Mucosa of descending colon (tissue), 3 donors: ENCODE data around the gene CASP14. TPM values are rescaled to one million over a fixed set of nuclear protein-coding genes. Genes with fewer than 3 reads are reported as not detected.
A peak's percentile ranks its signal among the peaks of the same experiment; 100 is the strongest.
"Not testable (repeated sequence)": the region's sequence is repeated elsewhere in the genome, so short reads cannot be mapped to it uniquely, and the experiment has no call there.

Experiments used
- ATAC-seq: fragments of 200-7000 bp; cut with Tn5 transposase; one replicate; pipeline ENCODE4 v1.9.1; 2020; ENCODE audit warnings: mild to moderate bottlenecking, moderate library complexity
- DNase-seq, 3 donors: peaks; one replicate each; pipeline ENCODE4 v3.0.0-alpha.2; 2020
- H3K36me3 ChIP-seq: fragments of 200-600 bp; one replicate; pipeline ENCODE4 v1.8.0; 2021; ENCODE audit warnings: low read depth, mild to moderate bottlenecking
- H3K4me1 ChIP-seq: fragments of 200-600 bp; one replicate; pipeline ENCODE4 v1.8.0; 2021; ENCODE audit warnings: low read depth, mild to moderate bottlenecking
- H3K4me3 ChIP-seq: fragments of 200-600 bp; one replicate; pipeline ENCODE4 v1.8.0; 2021; ENCODE audit warnings: mild to moderate bottlenecking
- H3K9me3 ChIP-seq: fragments of 200-600 bp; one replicate; pipeline ENCODE4 v1.8.0; 2021; ENCODE audit warnings: mild to moderate bottlenecking
- intact Hi-C, 2 donors: fragments of 100-400 bp; cut with DNase I in 1 of 2; cut with micrococcal nuclease in 1 of 2; formaldehyde crosslinking; loops; one replicate each; pipeline versions ENCODE4 v1.11.0 to v1.11.1; 2022; cut with DNase I, micrococcal nuclease
- total RNA-seq, 3 donors: library from RNA; stranded (reverse); fragmentation: NEBNext Ultra II Directional in 2 of 3; extraction: Animal tissue kit (Norgen Biotek cat#: 25700) in 2 of 3; gene quantifications; one replicate each; pipeline versions ENCODE4 v1.2.1 to v1.2.4, GENCODE V29; 2021 to 2023
- TF ChIP-seq, protein P1 (sequence below): fragments of 200-600 bp; IDR thresholded peaks from one replicate; pipeline ENCODE4 v1.8.0; 2022; ENCODE audit warnings: antibody characterized with exemption, mild to moderate bottlenecking
- donor health status: DM: no; HTN: no; CAD: no; lungs with moderate emphysema.
- donor health status: DM: no; HTN: no; CAD: no.
- donor health status: DM: no; HTN: yes; CAD: no.

CASP14 gene
- total RNA-seq, 3 donors from 2014 or later = not detected

DNA sequence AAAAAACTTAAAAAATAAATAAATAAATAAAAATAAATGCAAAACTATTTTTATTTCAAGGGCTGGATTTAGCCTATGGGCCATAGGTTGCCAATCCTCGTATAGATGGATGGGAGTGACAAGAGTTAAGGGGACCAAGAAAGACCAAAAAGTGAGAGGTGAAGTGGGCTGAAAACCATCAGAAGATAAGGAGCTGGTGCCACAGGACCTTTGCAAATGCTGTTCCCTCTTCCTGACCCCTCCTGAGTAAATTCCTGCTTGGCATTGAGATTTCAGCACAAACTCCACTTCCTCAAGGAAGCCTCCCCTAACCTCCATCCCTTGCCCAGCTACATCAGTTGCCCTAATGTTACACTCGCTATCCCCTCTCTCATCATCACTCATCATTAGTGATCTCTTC, 43.7 kb downstream of the CASP14 start:
- DNase-seq (no peak), ATAC-seq (no peak)
- H3K9me3 ChIP-seq = no peaks in the 10 kb centered on the region
- no peak overlapping the region for H3K4me3 ChIP-seq
- intact Hi-C loops = loop anchor here in 1 of 2 donors (5.0 to 10.0 kb wide), 2 partner anchors 59 to 462 kb away; no protein-coding TSS in a partner anchor
- TF ChIP-seq, protein P1, sequence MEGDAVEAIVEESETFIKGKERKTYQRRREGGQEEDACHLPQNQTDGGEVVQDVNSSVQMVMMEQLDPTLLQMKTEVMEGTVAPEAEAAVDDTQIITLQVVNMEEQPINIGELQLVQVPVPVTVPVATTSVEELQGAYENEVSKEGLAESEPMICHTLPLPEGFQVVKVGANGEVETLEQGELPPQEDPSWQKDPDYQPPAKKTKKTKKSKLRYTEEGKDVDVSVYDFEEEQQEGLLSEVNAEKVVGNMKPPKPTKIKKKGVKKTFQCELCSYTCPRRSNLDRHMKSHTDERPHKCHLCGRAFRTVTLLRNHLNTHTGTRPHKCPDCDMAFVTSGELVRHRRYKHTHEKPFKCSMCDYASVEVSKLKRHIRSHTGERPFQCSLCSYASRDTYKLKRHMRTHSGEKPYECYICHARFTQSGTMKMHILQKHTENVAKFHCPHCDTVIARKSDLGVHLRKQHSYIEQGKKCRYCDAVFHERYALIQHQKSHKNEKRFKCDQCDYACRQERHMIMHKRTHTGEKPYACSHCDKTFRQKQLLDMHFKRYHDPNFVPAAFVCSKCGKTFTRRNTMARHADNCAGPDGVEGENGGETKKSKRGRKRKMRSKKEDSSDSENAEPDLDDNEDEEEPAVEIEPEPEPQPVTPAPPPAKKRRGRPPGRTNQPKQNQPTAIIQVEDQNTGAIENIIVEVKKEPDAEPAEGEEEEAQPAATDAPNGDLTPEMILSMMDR = no peak
- H3K4me1 ChIP-seq = no peaks in the 10 kb centered on the region
- no peaks in the 10 kb centered on the region for H3K36me3 ChIP-seq

- Histone ChIP-seq H3K9me3 (no peaks in the 10 kb centered on the region), H3K36me3 (no peaks in the 10 kb centered on the region), H3K4me3 (no peak overlapping the region), H3K4me1 (no peaks in the 10 kb centered on the region)
- intact Hi-C loops = loop anchor here in 1 of 2 donors (10.0 kb wide), 1 partner anchor 459 kb away; no protein-coding TSS in a partner anchor
- TF ChIP-seq, protein P1 = no peak
- no peak for ATAC-seq
- no peak for DNase-seq
Measured at GRCh38 chr19:15096223-15096622, 46.9 kb downstream of the CASP14 start.

DNA sequence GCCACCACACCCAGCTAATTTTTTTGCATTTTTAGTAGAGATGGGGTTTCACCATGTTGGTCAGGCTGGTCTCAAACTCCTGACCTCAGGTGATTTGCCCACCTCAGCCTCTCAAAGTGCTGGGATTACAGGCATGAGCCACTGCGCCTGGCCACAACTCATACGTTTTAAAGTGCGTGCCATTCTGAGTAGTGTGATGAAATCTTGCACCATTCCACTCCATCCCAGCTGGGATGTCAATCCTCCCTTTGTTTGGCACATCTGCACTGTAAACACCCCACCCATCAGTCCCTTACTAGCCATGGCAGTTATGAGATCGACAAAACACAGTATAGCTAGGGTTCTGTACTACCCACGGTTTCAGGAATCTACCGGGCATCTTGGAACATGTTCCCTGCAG, 48.7 kb downstream of the CASP14 start:
- not testable (repeated sequence) for H3K9me3 ChIP-seq, ATAC-seq, H3K4me1 ChIP-seq, DNase-seq, H3K4me3 ChIP-seq, H3K36me3 ChIP-seq
- intact Hi-C loops = loop anchor here in 1 of 2 donors (10.0 kb wide), 1 partner anchor 457 kb away; no protein-coding TSS in a partner anchor

GRCh38 chr19:15098460-15098859, 49.2 kb downstream of the CASP14 start:
- peaks cover 2% of the 10 kb centered on the region for H3K9me3 ChIP-seq
- no peak overlapping the region for H3K4me3 ChIP-seq
- TF ChIP-seq, protein P1 = no peak
- DNase-seq = no peak
- no peaks in the 10 kb centered on the region for H3K36me3 ChIP-seq
- intact Hi-C loops = loop anchor here in 1 of 2 donors (10.0 kb wide), 1 partner anchor 456 kb away; no protein-coding TSS in a partner anchor
- ATAC-seq = no peak
- H3K4me1 ChIP-seq = no peaks in the 10 kb centered on the region

DNA sequence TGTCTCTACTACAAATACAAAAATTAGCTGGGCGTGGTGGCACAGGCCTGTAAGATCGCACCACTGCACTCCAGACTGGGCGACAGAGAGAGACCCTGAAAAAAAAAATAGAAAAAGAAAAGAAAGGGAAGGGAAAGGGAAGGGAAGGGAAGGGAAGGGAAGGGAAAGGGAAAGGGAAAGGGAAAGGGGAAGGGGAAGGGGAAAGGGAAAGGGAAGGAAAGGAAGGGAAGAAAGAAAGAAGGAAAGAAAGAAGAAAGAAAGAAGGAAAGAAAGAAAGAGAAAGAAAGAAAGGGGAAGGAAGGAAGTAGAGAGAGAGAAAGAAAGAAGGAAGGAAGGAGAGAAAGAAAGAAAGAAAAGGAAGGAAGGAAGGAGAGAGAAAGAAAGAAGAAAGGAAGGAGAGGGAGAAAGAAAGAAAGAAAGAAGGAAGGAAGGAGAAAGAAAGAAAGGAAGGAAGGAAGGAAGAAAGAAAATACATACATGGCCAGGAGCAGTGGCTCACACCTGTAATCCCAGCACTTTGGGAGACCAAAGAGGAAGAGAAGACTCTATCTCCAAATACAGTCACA, 49.8 kb downstream of the CASP14 start:
- intact Hi-C loops = loop anchor here in 1 of 2 donors (10.0 kb wide), 1 partner anchor 456 kb away; no protein-coding TSS in a partner anchor
- H3K9me3 ChIP-seq = peaks cover 8% of the 10 kb centered on the region
- ATAC-seq = no peak
- DNase-seq = no peak
- H3K4me3 ChIP-seq = no peak overlapping the region
- no peaks in the 10 kb centered on the region for H3K4me1 ChIP-seq
- H3K36me3 ChIP-seq = no peaks in the 10 kb centered on the region
- TF ChIP-seq, protein P1 = no peak

- ATAC-seq = peak; percentile 74
- TF ChIP-seq, protein P1 = peak; percentile 40
- Histone ChIP-seq H3K36me3 (no peaks in the 10 kb centered on the region), H3K4me1 (no peaks in the 10 kb centered on the region), H3K4me3 (no peak overlapping the region), H3K9me3 (peaks cover 12% of the 10 kb centered on the region)
- DNase-seq = peak in 1 of 3 donors; percentile 74
- intact Hi-C loops = loop anchor here in 1 of 2 donors (2.0 kb wide), 1 partner anchor 49 kb away; no protein-coding TSS in a partner anchor
Measured at GRCh38 chr19:15101479-15102082, 52.3 kb downstream of the CASP14 start.
